Liver (tissue), 9 donors: ENCODE measurements around the gene KLHL30. TPM values are rescaled to one million over a fixed set of nuclear protein-coding genes. Genes with fewer than 3 reads are reported as not detected.
A peak's percentile ranks its signal among the peaks of the same experiment; 100 is the strongest.

Experiments
- DNase-seq: peaks from one replicate; pipeline ENCODE4 v3.0.0-alpha.2; 2017; ENCODE audit warnings: low spot score
- H3K27ac ChIP-seq, 2 donors: one replicate each; pipeline ENCODE4 v1.7.0; 2013; ENCODE audit warnings: inconsistent platforms in 2 of 2, low read length in 2 of 2, control low read depth in 1 of 2, low read depth in 1 of 2, mild to moderate bottlenecking in 1 of 2
- H3K27me3 ChIP-seq, 4 donors: one replicate each; pipeline versions ENCODE4 v1.6.1 to v1.7.0; 2013; ENCODE audit warnings: low read length in 3 of 4, inconsistent platforms in 1 of 4, mild to moderate bottlenecking in 1 of 4, moderate library complexity in 1 of 4; ENCODE audit not compliant: control insufficient read depth in 4 of 4, insufficient read depth in 4 of 4
- H3K36me3 ChIP-seq, 4 donors: one replicate each; pipeline versions ENCODE4 v1.6.1 to v1.7.0; 2013; ENCODE audit warnings: low read length in 3 of 4, mild to moderate bottlenecking in 3 of 4, low read depth in 1 of 4, moderate library complexity in 1 of 4; ENCODE audit not compliant: control insufficient read depth in 4 of 4, insufficient read depth in 3 of 4
- H3K4me1 ChIP-seq, 4 donors: one replicate each; pipeline versions ENCODE4 v1.6.1 to v1.7.0; 2013; ENCODE audit warnings: low read length in 3 of 4, mild to moderate bottlenecking in 3 of 4, moderate library complexity in 1 of 4; ENCODE audit not compliant: control insufficient read depth in 4 of 4, insufficient read depth in 4 of 4
- H3K4me3 ChIP-seq, 3 donors: one replicate each; pipeline versions ENCODE4 v1.6.1 to v1.7.0; 2013; ENCODE audit warnings: low read length in 3 of 3, control low read depth in 1 of 3, low read depth in 1 of 3, mild to moderate bottlenecking in 1 of 3
- H3K9ac ChIP-seq, 2 donors: one replicate each; pipeline ENCODE4 v1.7.0; 2013; ENCODE audit warnings: low read length in 2 of 2, mild to moderate bottlenecking in 2 of 2, moderate library complexity in 2 of 2, control low read depth in 1 of 2, low read depth in 1 of 2
- H3K9me3 ChIP-seq, 4 donors: one replicate each; pipeline versions ENCODE4 v1.6.1 to v1.7.0; 2013; ENCODE audit warnings: low read length in 3 of 4; ENCODE audit not compliant: control insufficient read depth in 4 of 4
- FOXA1 ChIP-seq: IDR thresholded peaks from 2 replicates; pipeline ENCODE4 v1.6.1; 2016; ENCODE audit warnings: antibody characterized with exemption
- FOXA2 ChIP-seq: IDR thresholded peaks from 2 replicates; pipeline ENCODE4 v1.6.1; 2016; ENCODE audit warnings: antibody characterized with exemption
- GABPA ChIP-seq, 2 donors: IDR thresholded peaks in 1 of 2; conservative IDR thresholded peaks in 1 of 2; 2 replicates each; pipeline ENCODE4 v1.6.1; 2016; ENCODE audit warnings: antibody characterized with exemption in 2 of 2, mild to moderate bottlenecking in 1 of 2, moderate library complexity in 1 of 2
- HNF4A ChIP-seq, 2 donors: conservative IDR thresholded peaks; 2 replicates each; pipeline ENCODE4 v1.6.1; 2016; ENCODE audit warnings: antibody characterized with exemption in 2 of 2, mild to moderate bottlenecking in 2 of 2
- NR2F2 ChIP-seq: IDR thresholded peaks from 2 replicates; pipeline ENCODE4 v1.6.1; 2016; ENCODE audit warnings: antibody characterized with exemption
- RAD21 ChIP-seq, 2 donors: IDR thresholded peaks; 2 replicates each; pipeline ENCODE4 v1.6.1; 2016; ENCODE audit warnings: antibody characterized with exemption in 2 of 2, mild to moderate bottlenecking in 2 of 2
- RXRA ChIP-seq, 2 donors: IDR thresholded peaks; 2 replicates each; pipeline ENCODE4 v1.6.1; 2017 to 2018; ENCODE audit warnings: antibody characterized with exemption in 2 of 2, mild to moderate bottlenecking in 1 of 2
- SP1 ChIP-seq: IDR thresholded peaks from 2 replicates; pipeline ENCODE4 v1.6.1; 2018; ENCODE audit warnings: antibody characterized with exemption, mild to moderate bottlenecking
- TAF1 ChIP-seq: conservative IDR thresholded peaks from 2 replicates; pipeline ENCODE4 v1.6.1; 2016; ENCODE audit warnings: antibody characterized with exemption, mild to moderate bottlenecking
- YY1 ChIP-seq: IDR thresholded peaks from 2 replicates; pipeline ENCODE4 v1.6.1; 2016; ENCODE audit warnings: antibody characterized with exemption, mild to moderate bottlenecking
- WGBS: extraction: QIAGEN DNeasy Blood & Tissue Kit; methylation state at CpG from one replicate; pipeline ENCODE4 v1.1.7; 2013; 5-methylcytosine and 5-hydroxymethylcytosine counted together
- polyA plus RNA-seq, 2 donors: library from polyadenylated mRNA; stranded (reverse) in 1 of 2; unstranded in 1 of 2; fragments of 200-250 nt in 1 of 2; fragments of >200 nt in 1 of 2; fragmentation: Nextera tagmentation in 1 of 2; extraction: Ambion mirVana in 1 of 2; gene quantifications; one replicate each; pipeline versions ENCODE4 v1.2.1 to v1.2.3, GENCODE V29; 2013 to 2015
- total RNA-seq, 2 donors: library from RNA; depleted of rRNA; stranded (reverse); fragments of >200 nt; gene quantifications; one replicate each; pipeline ENCODE4 v1.2.3, GENCODE V29; 2014
- TF ChIP-seq, protein P1 (sequence below): fragments of 150-350 bp; IDR thresholded peaks from 2 replicates; pipeline ENCODE4 v1.5.1; 2017; ENCODE audit warnings: improper control_type of control experiment, low read depth, low read length; ENCODE audit not compliant: missing input control
- TF ChIP-seq, protein P2 (sequence below): IDR thresholded peaks from 2 replicates; pipeline ENCODE4 v1.6.1; 2016; ENCODE audit warnings: antibody characterized with exemption, mild to moderate bottlenecking
- TF ChIP-seq, protein P3 (sequence below): IDR thresholded peaks from 2 replicates; pipeline ENCODE4 v1.6.1; 2016; ENCODE audit warnings: antibody characterized with exemption
- TF ChIP-seq, protein P4 (sequence below): IDR thresholded peaks from 2 replicates; pipeline ENCODE4 v1.6.1; 2016; ENCODE audit warnings: antibody characterized with exemption
- donor health status: healthy.
- donor health status: healthy.
- donor health status: healthy.
- donor health status: healthy.
- donor health status: healthy.

Gene KLHL30
- total and polyA plus RNA-seq, 4 donors, result 0.05 to 0.08 TPM; not detected in 2

DNA sequence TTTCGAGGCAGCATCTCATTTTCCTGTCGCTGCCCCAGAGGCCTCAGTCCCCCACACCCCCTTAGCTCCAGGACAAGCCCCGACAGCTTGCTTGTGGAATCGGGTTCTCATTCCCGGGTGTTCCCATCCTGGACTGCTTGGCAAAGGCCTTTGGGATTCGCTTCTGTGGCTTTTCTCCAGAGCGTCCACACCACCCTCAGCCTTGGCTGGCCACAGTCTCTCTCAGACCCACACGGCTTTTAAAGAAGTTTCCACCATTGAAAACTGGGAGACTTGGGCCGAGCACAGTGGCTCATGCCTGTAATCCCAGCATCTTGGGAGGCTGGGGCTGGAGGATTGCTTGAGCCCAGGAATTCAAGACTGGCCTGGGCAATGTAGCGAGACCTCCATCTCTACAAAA is 35.6 kb upstream of the KLHL30 start:
- DNase-seq, result no peak
- Histone ChIP-seq H3K27me3 (no peaks in the 10 kb centered on the region), H3K27ac (no peak overlapping the region), H3K4me3 (no peak overlapping the region), H3K4me1 (peaks cover 9 to 21% (median 12%) of the 10 kb centered on the region in 4 donors), H3K9ac (no peak overlapping the region), H3K9me3 (no peaks in the 10 kb centered on the region), H3K36me3 (no peaks in the 10 kb centered on the region)
- 93% methylated on average over 10 of the region's 10 CpGs for WGBS
- TF ChIP-seq TAF1 (no peak), FOXA2 (no peak), RXRA (IDR thresholded peaks at IDR 0.05) (no peak)

DNA sequence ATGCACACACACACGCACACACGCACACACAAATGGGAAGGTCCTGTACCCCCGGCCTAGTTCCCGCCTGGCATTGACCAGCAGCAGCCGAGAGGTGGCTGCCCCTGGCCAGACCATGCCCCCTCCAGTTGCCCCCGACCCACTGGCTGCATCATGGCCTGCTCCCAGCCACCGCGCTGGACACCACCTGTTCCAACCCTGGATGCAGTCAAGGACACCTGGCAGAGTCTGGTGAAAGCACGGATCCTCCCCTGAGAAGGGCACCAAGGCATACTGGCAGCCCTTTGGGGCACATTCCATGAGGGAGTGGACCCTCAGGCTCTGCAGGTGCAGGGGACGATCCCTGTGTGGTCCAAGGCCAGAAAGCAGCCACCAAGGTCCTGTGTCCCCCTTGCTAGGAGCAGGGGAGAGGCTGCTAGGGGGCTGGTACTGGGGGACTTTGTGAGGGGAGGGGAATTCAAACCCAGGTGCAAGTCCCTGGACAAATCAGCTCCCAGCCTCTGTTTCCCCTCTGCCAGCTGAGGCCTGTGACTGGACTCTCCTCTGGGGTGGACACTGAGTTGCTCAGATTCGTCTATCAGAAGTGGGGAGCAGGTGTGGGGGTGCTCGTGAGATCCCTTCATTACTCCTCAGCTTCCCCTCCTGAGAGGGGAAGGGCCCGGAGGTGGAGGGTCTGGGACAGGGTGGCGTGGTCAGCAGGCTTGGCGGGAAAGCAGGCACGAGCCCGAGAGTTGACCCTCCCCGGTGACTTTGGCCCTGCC is 34.8 kb upstream of the KLHL30 start:
- H3K4me3 ChIP-seq, result no peak overlapping the region
- H3K36me3 ChIP-seq, result no peaks in the 10 kb centered on the region
- H3K27ac ChIP-seq, result no peak overlapping the region
- DNase-seq, result no peak
- H3K4me1 ChIP-seq, result peaks cover 9 to 24% (median 15%) of the 10 kb centered on the region in 4 donors
- no peaks in the 10 kb centered on the region for H3K9me3 ChIP-seq
- no peak for TF ChIP-seq HNF4A (conservative IDR thresholded peaks at IDR 0.05)
- TF ChIP-seq FOXA2, result no peak
- TF ChIP-seq GABPA (IDR thresholded peaks at IDR 0.05 in 1 of 2, conservative IDR thresholded peaks at IDR 0.05 in 1 of 2), result no peak
- TF ChIP-seq RAD21 (IDR thresholded peaks at IDR 0.05), result no peak
- no peak for TF ChIP-seq TAF1
- no peak for TF ChIP-seq FOXA1
- no peak for TF ChIP-seq NR2F2
- H3K9ac ChIP-seq, result no peak overlapping the region
- 94% methylated on average over 18 of the region's 18 CpGs for WGBS
- no peaks in the 10 kb centered on the region for H3K27me3 ChIP-seq

DNA sequence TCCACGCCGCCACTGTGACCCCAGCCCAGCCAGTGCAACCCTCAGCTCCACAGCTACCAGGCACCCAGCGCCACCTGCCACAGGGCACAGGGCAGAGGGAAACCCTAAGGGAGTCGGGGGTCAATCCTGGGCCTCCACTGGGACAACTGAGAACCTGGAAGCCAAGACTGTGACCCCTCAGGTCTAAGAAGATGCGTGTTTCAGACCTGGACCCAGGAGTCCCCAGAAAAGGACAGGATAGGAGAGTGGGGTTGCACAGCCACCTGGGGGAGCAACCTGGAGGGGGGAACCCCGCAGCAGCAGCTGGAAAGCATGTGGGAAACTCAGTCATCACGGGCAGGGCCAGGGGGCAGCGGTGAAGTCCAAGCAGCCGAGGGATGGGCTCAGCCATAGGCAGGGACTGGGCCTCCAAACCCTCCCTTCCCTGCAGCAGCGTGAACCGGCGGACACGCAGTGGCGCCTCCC is 34.2 kb upstream of the KLHL30 start:
- H3K27ac ChIP-seq, result no peak overlapping the region
- no peaks in the 10 kb centered on the region for H3K9me3 ChIP-seq
- H3K9ac ChIP-seq, result no peak overlapping the region
- no peak overlapping the region for H3K4me3 ChIP-seq
- peaks cover 6 to 20% (median 13%) of the 10 kb centered on the region in 4 donors for H3K4me1 ChIP-seq
- no peaks in the 10 kb centered on the region for H3K27me3 ChIP-seq
- WGBS, result 94% methylated on average over 14 of the region's 14 CpGs
- H3K36me3 ChIP-seq, result no peaks in the 10 kb centered on the region
- DNase-seq, result no peak
- TF ChIP-seq, protein P1, sequence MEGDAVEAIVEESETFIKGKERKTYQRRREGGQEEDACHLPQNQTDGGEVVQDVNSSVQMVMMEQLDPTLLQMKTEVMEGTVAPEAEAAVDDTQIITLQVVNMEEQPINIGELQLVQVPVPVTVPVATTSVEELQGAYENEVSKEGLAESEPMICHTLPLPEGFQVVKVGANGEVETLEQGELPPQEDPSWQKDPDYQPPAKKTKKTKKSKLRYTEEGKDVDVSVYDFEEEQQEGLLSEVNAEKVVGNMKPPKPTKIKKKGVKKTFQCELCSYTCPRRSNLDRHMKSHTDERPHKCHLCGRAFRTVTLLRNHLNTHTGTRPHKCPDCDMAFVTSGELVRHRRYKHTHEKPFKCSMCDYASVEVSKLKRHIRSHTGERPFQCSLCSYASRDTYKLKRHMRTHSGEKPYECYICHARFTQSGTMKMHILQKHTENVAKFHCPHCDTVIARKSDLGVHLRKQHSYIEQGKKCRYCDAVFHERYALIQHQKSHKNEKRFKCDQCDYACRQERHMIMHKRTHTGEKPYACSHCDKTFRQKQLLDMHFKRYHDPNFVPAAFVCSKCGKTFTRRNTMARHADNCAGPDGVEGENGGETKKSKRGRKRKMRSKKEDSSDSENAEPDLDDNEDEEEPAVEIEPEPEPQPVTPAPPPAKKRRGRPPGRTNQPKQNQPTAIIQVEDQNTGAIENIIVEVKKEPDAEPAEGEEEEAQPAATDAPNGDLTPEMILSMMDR, result no peak
- no peak for TF ChIP-seq FOXA1

DNA sequence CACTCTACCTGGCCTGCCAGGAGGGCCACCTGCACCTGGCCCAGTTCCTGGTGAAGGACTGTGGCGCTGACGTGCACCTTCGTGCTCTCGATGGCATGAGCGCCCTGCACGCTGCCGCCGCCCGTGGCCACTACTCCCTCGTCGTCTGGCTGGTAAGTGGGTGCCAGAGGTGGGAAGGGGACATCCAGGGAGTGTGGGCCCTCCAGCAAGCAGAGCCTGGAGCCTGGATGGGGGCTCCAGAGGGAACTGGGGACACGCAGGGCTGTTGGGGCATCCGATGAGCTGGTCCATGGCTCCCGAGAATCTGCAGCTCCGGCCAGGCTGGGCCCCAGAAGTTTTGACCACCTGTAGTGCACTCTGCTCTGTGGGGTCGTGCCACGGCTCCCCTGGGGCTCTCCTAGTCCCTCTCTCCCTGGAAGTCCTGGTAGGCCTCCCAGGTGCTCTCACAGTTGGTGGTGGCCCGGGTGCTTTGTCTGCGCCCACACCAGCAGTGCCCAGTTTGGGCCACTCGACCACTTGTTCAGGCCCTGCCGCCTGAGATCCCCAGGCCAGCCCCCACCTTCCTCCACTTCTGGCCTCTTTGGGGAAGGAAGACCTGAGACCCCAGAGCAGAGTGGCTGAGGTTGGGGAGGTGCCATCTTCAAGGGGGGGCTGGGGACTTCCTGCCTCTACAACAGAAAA is 33.6 kb upstream of the KLHL30 start:
- Histone ChIP-seq H3K27me3 (no peaks in the 10 kb centered on the region), H3K36me3 (no peaks in the 10 kb centered on the region), H3K9ac (no peak overlapping the region), H3K9me3 (no peaks in the 10 kb centered on the region), H3K4me1 (peaks cover 4 to 18% (median 12%) of the 10 kb centered on the region in 4 donors), H3K4me3 (no peak overlapping the region), H3K27ac (no peak overlapping the region)
- 94% methylated on average over 21 of the region's 21 CpGs for WGBS
- DNase-seq, result peak; percentile 30
- TF ChIP-seq FOXA2, result no peak
- no peak for TF ChIP-seq SP1
- TF ChIP-seq, protein P2, sequence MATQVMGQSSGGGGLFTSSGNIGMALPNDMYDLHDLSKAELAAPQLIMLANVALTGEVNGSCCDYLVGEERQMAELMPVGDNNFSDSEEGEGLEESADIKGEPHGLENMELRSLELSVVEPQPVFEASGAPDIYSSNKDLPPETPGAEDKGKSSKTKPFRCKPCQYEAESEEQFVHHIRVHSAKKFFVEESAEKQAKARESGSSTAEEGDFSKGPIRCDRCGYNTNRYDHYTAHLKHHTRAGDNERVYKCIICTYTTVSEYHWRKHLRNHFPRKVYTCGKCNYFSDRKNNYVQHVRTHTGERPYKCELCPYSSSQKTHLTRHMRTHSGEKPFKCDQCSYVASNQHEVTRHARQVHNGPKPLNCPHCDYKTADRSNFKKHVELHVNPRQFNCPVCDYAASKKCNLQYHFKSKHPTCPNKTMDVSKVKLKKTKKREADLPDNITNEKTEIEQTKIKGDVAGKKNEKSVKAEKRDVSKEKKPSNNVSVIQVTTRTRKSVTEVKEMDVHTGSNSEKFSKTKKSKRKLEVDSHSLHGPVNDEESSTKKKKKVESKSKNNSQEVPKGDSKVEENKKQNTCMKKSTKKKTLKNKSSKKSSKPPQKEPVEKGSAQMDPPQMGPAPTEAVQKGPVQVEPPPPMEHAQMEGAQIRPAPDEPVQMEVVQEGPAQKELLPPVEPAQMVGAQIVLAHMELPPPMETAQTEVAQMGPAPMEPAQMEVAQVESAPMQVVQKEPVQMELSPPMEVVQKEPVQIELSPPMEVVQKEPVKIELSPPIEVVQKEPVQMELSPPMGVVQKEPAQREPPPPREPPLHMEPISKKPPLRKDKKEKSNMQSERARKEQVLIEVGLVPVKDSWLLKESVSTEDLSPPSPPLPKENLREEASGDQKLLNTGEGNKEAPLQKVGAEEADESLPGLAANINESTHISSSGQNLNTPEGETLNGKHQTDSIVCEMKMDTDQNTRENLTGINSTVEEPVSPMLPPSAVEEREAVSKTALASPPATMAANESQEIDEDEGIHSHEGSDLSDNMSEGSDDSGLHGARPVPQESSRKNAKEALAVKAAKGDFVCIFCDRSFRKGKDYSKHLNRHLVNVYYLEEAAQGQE, result no peak
- TF ChIP-seq RXRA (IDR thresholded peaks at IDR 0.05), result no peak
- no peak for TF ChIP-seq NR2F2
- TF ChIP-seq, protein P3, sequence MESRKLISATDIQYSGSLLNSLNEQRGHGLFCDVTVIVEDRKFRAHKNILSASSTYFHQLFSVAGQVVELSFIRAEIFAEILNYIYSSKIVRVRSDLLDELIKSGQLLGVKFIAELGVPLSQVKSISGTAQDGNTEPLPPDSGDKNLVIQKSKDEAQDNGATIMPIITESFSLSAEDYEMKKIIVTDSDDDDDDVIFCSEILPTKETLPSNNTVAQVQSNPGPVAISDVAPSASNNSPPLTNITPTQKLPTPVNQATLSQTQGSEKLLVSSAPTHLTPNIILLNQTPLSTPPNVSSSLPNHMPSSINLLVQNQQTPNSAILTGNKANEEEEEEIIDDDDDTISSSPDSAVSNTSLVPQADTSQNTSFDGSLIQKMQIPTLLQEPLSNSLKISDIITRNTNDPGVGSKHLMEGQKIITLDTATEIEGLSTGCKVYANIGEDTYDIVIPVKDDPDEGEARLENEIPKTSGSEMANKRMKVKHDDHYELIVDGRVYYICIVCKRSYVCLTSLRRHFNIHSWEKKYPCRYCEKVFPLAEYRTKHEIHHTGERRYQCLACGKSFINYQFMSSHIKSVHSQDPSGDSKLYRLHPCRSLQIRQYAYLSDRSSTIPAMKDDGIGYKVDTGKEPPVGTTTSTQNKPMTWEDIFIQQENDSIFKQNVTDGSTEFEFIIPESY, result no peak
- no peak for TF ChIP-seq TAF1
- TF ChIP-seq, protein P4, sequence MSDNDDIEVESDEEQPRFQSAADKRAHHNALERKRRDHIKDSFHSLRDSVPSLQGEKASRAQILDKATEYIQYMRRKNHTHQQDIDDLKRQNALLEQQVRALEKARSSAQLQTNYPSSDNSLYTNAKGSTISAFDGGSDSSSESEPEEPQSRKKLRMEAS, result no peak
- no peak for TF ChIP-seq YY1
